Measurements from ENCODE around the gene INPP5K.

DNA sequence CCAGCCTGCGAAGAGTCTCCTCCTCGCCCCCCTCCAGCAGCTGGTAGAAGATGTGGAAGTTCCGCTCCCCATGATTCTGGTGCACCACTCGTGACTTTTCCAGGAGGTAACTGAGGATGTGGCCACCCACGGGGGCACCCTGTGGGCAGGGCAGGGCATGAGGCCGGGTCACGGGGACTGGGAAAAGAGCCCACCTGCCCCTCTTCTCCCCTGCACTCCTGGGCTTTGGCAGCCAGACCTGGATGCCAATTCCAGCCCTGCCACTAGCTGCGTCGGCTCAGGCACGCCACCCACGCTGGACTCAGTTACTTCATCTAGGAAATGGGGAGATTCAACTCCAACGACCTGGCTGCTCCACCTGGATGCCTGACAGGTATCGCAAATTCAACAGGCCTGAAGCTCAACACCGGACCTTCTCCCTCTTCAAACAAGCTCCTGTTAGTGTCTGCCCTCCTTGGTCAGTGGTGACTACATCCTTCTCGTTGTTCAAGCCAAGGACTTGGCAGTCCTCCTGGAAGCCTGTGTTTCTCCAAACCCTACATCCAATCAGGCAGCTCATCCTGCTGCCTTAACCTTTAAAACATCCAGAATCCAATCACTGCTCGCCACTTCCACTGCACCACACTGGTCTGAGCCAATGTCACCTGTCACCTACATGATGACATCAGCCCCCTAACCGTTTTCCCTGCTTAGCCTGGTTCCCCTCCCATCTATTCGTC is 35.5 kb downstream of the INPP5K start:
- TF ChIP-seq EZH2 (IDR thresholded peaks at IDR 0.05; ENCODE audit: borderline replicate concordance, control insufficient read depth, low read depth, low read length) (no peak), BHLHE40 (IDR thresholded peaks at IDR 0.05; ENCODE audit: borderline replicate concordance in 1 of 2, low read depth in 2 of 2, low read length in 1 of 2) (no peak), SUZ12 (IDR thresholded peaks at IDR 0.05; ENCODE audit: unreplicated experiment) (no peak), CREB1 (IDR thresholded peaks at IDR 0.05; ENCODE audit: low read depth) (no peak), POLR2AphosphoS5 (IDR thresholded peaks at IDR 0.05; ENCODE audit: low read length) (no peak; the same call in 1 of the 2 replicates)
